B cell (primary cell): ENCODE results near the gene LMTK3. TPM values are rescaled to one million over a fixed set of nuclear protein-coding genes. Genes with fewer than 3 reads are reported as not detected.

Experiments used
- ATAC-seq: fragments of 200-7000 bp; cut with Tn5 transposase; one replicate; pipeline ENCODE4 v1.10.0; 2021; ENCODE audit warnings: low read depth, mild to moderate bottlenecking, moderate number of reproducible peaks, moderate library complexity
- CTCF ChIA-PET: fragments of 350-600 bp; sonication (Branson Sonifier 250); formaldehyde crosslinking; loops from one replicate; lab custom pipeline; 2021; ENCODE audit warnings: antibody characterized with exemption, inconsistent platforms; lab: Charles Lee
- POLR2A ChIA-PET: fragments of 350-600 bp; sonication (Branson Sonifier 250); formaldehyde crosslinking; loops from one replicate; lab custom pipeline; 2021; ENCODE audit warnings: antibody characterized with exemption; lab: Charles Lee
- DNase-seq: peaks from one replicate; pipeline ENCODE4 v3.0.0; 2013
- H2AFZ ChIP-seq: 2 replicates; pipeline ENCODE4 v1.6.1; 2012; ENCODE audit warnings: mild to moderate bottlenecking, low read depth, low read length; ENCODE audit not compliant: insufficient read depth, poor library complexity, severe bottlenecking
- H3K27ac ChIP-seq, 2 donors: 1 replicate in 1 of 2; 2 replicates in 1 of 2; pipeline ENCODE4 v1.5.1; 2012 to 2013; ENCODE audit warnings: low read length in 2 of 2, mild to moderate bottlenecking in 2 of 2, moderate library complexity in 1 of 2
- H3K27me3 ChIP-seq, 4 experiments: fragments of 200-600 bp in 1 of 4; sonication (generic) in 1 of 4; replicated peaks in 1 of 4; 1 replicate in 2 of 4; 2 replicates in 2 of 4; pipeline versions ENCODE4 v1.6.1 to v1.7.0; 2013 to 2016; ENCODE audit warnings: low read length in 3 of 4, mild to moderate bottlenecking in 2 of 4, mixed read lengths in 1 of 4, moderate library complexity in 1 of 4; ENCODE audit not compliant: insufficient read depth in 4 of 4, control insufficient read depth in 3 of 4; ENCODE audit errors: control extremely low read depth in 1 of 4
- H3K36me3 ChIP-seq, 2 experiments: replicated peaks in 1 of 2; 1 replicate in 1 of 2; 2 replicates in 1 of 2; pipeline versions ENCODE4 v1.6.1 to v1.7.1; 2013; ENCODE audit warnings: low read length in 1 of 2; ENCODE audit not compliant: insufficient read depth in 2 of 2, control insufficient read depth in 1 of 2; ENCODE audit errors: control extremely low read depth in 1 of 2, extremely low read depth in 1 of 2
- H3K4me1 ChIP-seq, 2 donors: fragments of 200-600 bp in 1 of 2; sonication (generic) in 1 of 2; 1 replicate in 1 of 2; 2 replicates in 1 of 2; pipeline versions ENCODE4 v1.5.1 to v1.6.1; 2013 to 2017; ENCODE audit warnings: low read length in 2 of 2; ENCODE audit not compliant: control insufficient read depth in 2 of 2, insufficient read depth in 2 of 2
- H3K4me2 ChIP-seq: replicated peaks from 2 replicates; pipeline ENCODE3; 2012; ENCODE audit warnings: mild to moderate bottlenecking, low read depth, low read length; ENCODE audit not compliant: poor library complexity, severe bottlenecking
- H3K4me3 ChIP-seq, 5 experiments: fragments of 200-600 bp in 1 of 5; sonication (generic) in 1 of 5; 1 replicate in 3 of 5; 2 replicates in 2 of 5; pipeline versions ENCODE4 v1.5.1 to v1.7.0; 2011 to 2016; ENCODE audit warnings: low read length in 4 of 5, mild to moderate bottlenecking in 4 of 5, low read depth in 2 of 5, control low read depth in 1 of 5, moderate library complexity in 1 of 5; ENCODE audit not compliant: insufficient read depth in 1 of 5; ENCODE audit errors: control extremely low read depth in 1 of 5, extremely low read depth in 1 of 5
- H3K79me2 ChIP-seq: fragments of 200-600 bp; sonication (generic); one replicate; pipeline ENCODE4 v1.6.0; 2016; ENCODE audit warnings: low read length; ENCODE audit not compliant: control insufficient read depth, insufficient read depth
- H3K9ac ChIP-seq: fragments of 200-600 bp; sonication (generic); 2 replicates; pipeline ENCODE4 v1.6.1; 2017; ENCODE audit warnings: mild to moderate bottlenecking, low read length, moderate library complexity
- H3K9me3 ChIP-seq, 3 donors: one replicate each; pipeline versions ENCODE4 v1.6.1 to v1.7.1; 2013; ENCODE audit warnings: low read length in 2 of 3; ENCODE audit not compliant: control insufficient read depth in 2 of 3, insufficient read depth in 1 of 3; ENCODE audit errors: control extremely low read depth in 1 of 3
- H4K20me1 ChIP-seq: 2 replicates; pipeline ENCODE4 v1.6.0; 2012; ENCODE audit warnings: mild to moderate bottlenecking, low read length; ENCODE audit not compliant: insufficient read depth, control insufficient read depth, poor library complexity, severe bottlenecking
- H3K27ac Mint-ChIP-seq: one replicate; pipeline ENCODE4 v1.8.0; 2021; ENCODE audit warnings: mixed read lengths
- H3K27me3 Mint-ChIP-seq: one replicate; pipeline ENCODE4 v1.8.0; 2021; ENCODE audit warnings: mixed read lengths
- H3K4me1 Mint-ChIP-seq: one replicate; pipeline ENCODE4 v1.8.0; 2021; ENCODE audit warnings: mixed read lengths
- H3K4me3 Mint-ChIP-seq: one replicate; pipeline ENCODE4 v1.8.0; 2021; ENCODE audit warnings: mixed read lengths
- H3K9me3 Mint-ChIP-seq: one replicate; pipeline ENCODE4 v1.8.0; 2022; ENCODE audit warnings: mixed read lengths; ENCODE audit not compliant: insufficient read depth
- CTCF ChIP-seq: fragments of 200-600 bp; IDR thresholded peaks from one replicate; pipeline ENCODE4 v1.8.0; 2022; ENCODE audit warnings: antibody characterized with exemption, mild to moderate bottlenecking
- EZH2 ChIP-seq: IDR thresholded peaks from 2 replicates; pipeline ENCODE4 v1.6.1; 2012; ENCODE audit warnings: borderline replicate concordance, low read depth, mild to moderate bottlenecking, moderate library complexity, low read length; ENCODE audit not compliant: insufficient read depth, poor library complexity, severe bottlenecking
- WGBS: methylation state at CpG from one replicate; pipeline ENCODE4 v1.1.5; 2013; ENCODE audit warnings: missing lambda C conversion rate; ENCODE audit not compliant: insufficient coverage; 5-methylcytosine and 5-hydroxymethylcytosine counted together
- intact Hi-C: fragments of 100-400 bp; cut with micrococcal nuclease; formaldehyde crosslinking; loops from one replicate; pipeline ENCODE4 v1.10.0; 2022
- polyA plus RNA-seq: library from polyadenylated mRNA; depleted of rRNA; stranded (reverse); fragments of >200 nt; gene quantifications from 2 replicates; pipeline ENCODE4 v1.2.3, GENCODE V29; 2012
- total RNA-seq, 2 donors: library from RNA; stranded (reverse); fragments of 120-200 nt in 1 of 2; gene quantifications; 1 replicate in 1 of 2; 2 replicates in 1 of 2; pipeline versions ENCODE4 v1.2.3 to v1.2.4, GENCODE V29; 2013 to 2022

Gene LMTK3
- total and polyA plus RNA-seq, 2 donors (not counting 1 experiment from before 2014, with no cell fraction given) = 0.19 to 1.6 TPM

- H3K27me3 Mint-ChIP-seq = no peaks in the 10 kb centered on the region
- peaks cover 0 to 37% of the 10 kb centered on the region in 2 experiments for H3K36me3 ChIP-seq
- peaks cover 8% of the 10 kb centered on the region for H3K4me1 Mint-ChIP-seq
- H3K4me3 Mint-ChIP-seq = no peak overlapping the region
- ATAC-seq = no peak
- H3K27ac Mint-ChIP-seq = no peak overlapping the region
- H3K9me3 ChIP-seq = no peaks in the 10 kb centered on the region
- peaks cover 28% of the 10 kb centered on the region for H4K20me1 ChIP-seq
- no peak overlapping the region for H3K9ac ChIP-seq
- H2AFZ ChIP-seq = no peak overlapping the region
- H3K4me3 ChIP-seq = no peak overlapping the region
- no peak overlapping the region for H3K4me2 ChIP-seq
- H3K27me3 ChIP-seq = no peaks in the 10 kb centered on the region
- TF ChIP-seq EZH2 = no peak
- TF ChIP-seq CTCF = no peak
- POLR2A ChIA-PET = interaction anchor here (0.7 kb wide), 1 partner anchor 14 kb away, joined by 5 read pairs; no protein-coding TSS in a partner anchor
- peaks cover 11% of the 10 kb centered on the region for H3K79me2 ChIP-seq
- WGBS = 100% methylated on average over 2 of the region's 4 CpGs
- CTCF ChIA-PET = interaction anchor here (0.5 kb wide), 1 partner anchor 949 kb away, joined by 3 read pairs; no protein-coding TSS in a partner anchor
- peaks cover 0 to 6% of the 10 kb centered on the region in 2 donors for H3K4me1 ChIP-seq
- H3K27ac ChIP-seq = no peak overlapping the region
- H3K9me3 Mint-ChIP-seq = no peaks in the 10 kb centered on the region
- no peak for DNase-seq
- intact Hi-C loops = no loop called here
Observed at GRCh38 chr19:48456864-48457263, 54.8 kb downstream of the LMTK3 start.

GRCh38 chr19:48455908-48456562, 55.6 kb downstream of the LMTK3 start:
- Mint-ChIP-seq H3K9me3 (no peaks in the 10 kb centered on the region), H3K27me3 (no peaks in the 10 kb centered on the region), H3K4me3 (no peak overlapping the region), H3K27ac (peak overlapping the region; percentile 26), H3K4me1 (peaks cover 8% of the 10 kb centered on the region)
- no peak overlapping the region for H2AFZ ChIP-seq
- H3K27me3 ChIP-seq = no peaks in the 10 kb centered on the region
- DNase-seq (peak; percentile 21), ATAC-seq (no peak)
- POLR2A ChIA-PET = no interaction called here
- 65% methylated on average over 9 of the region's 11 CpGs for WGBS
- CTCF ChIA-PET = no interaction called here
- no peak overlapping the region for H3K9ac ChIP-seq
- TF ChIP-seq CTCF (no peak), EZH2 (no peak)
- H3K36me3 ChIP-seq = peaks cover 0 to 45% of the 10 kb centered on the region in 2 experiments
- intact Hi-C loops = no loop called here
- no peak overlapping the region for H3K27ac ChIP-seq
- H3K4me2 ChIP-seq = no peak overlapping the region
- peaks cover 15% of the 10 kb centered on the region for H3K79me2 ChIP-seq
- peaks cover 0 to 6% of the 10 kb centered on the region in 2 donors for H3K4me1 ChIP-seq
- peaks cover 36% of the 10 kb centered on the region for H4K20me1 ChIP-seq
- H3K9me3 ChIP-seq = no peaks in the 10 kb centered on the region
- H3K4me3 ChIP-seq = no peak overlapping the region
